ENCODE measurements around the gene BCORL1.

The BCORL1 gene

DNA sequence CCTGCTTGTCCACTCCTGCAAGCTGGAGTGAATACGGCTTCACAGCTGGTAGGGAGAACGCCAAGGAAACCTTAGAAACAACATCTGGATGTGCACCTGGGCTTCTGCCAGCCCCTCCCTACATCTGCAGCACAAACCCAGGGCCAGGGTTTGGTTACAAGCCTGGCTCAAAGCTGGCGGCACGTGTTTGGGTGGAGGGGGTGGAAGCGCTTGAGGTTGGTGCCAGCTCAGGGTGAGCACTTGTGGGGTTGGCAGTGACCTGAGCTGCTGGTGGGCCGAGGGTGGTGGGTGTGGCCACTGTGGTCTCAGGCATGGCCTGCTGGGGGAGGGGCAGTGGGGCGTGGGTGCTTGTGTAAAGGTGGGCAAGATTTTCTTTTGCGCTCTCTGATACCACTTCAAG is 112.3 kb downstream of the BCORL1 start:
- Histone ChIP-seq H3K27ac (replicated peaks) (no peak overlapping the region), H3K27me3 (ENCODE audit: insufficient read depth, poor library complexity, severe bottlenecking) (no peaks in the 10 kb centered on the region), H3K4me3 (replicated peaks; ENCODE audit: insufficient read depth, low read length) (no peak overlapping the region)
- TF ChIP-seq SPI1 (IDR thresholded peaks at IDR 0.05; ENCODE audit: borderline replicate concordance, low read depth): no peak
- TF ChIP-seq CTCF (IDR thresholded peaks at IDR 0.05; ENCODE audit: insufficient read depth, low read length): no peak
- TF ChIP-seq, protein P1, sequence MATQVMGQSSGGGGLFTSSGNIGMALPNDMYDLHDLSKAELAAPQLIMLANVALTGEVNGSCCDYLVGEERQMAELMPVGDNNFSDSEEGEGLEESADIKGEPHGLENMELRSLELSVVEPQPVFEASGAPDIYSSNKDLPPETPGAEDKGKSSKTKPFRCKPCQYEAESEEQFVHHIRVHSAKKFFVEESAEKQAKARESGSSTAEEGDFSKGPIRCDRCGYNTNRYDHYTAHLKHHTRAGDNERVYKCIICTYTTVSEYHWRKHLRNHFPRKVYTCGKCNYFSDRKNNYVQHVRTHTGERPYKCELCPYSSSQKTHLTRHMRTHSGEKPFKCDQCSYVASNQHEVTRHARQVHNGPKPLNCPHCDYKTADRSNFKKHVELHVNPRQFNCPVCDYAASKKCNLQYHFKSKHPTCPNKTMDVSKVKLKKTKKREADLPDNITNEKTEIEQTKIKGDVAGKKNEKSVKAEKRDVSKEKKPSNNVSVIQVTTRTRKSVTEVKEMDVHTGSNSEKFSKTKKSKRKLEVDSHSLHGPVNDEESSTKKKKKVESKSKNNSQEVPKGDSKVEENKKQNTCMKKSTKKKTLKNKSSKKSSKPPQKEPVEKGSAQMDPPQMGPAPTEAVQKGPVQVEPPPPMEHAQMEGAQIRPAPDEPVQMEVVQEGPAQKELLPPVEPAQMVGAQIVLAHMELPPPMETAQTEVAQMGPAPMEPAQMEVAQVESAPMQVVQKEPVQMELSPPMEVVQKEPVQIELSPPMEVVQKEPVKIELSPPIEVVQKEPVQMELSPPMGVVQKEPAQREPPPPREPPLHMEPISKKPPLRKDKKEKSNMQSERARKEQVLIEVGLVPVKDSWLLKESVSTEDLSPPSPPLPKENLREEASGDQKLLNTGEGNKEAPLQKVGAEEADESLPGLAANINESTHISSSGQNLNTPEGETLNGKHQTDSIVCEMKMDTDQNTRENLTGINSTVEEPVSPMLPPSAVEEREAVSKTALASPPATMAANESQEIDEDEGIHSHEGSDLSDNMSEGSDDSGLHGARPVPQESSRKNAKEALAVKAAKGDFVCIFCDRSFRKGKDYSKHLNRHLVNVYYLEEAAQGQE (IDR thresholded peaks at IDR 0.05; ENCODE audit: insufficient replicate concordance, low read depth): no peak
- TF ChIP-seq POLR2AphosphoS5 (IDR thresholded peaks at IDR 0.05; ENCODE audit: low read depth): no peak
- no peak for TF ChIP-seq GABPA (IDR thresholded peaks at IDR 0.05; ENCODE audit: low read depth)
- DNase-seq (ENCODE audit: low read depth in 1 of 2, low spot score in 1 of 2): no peak

DNA sequence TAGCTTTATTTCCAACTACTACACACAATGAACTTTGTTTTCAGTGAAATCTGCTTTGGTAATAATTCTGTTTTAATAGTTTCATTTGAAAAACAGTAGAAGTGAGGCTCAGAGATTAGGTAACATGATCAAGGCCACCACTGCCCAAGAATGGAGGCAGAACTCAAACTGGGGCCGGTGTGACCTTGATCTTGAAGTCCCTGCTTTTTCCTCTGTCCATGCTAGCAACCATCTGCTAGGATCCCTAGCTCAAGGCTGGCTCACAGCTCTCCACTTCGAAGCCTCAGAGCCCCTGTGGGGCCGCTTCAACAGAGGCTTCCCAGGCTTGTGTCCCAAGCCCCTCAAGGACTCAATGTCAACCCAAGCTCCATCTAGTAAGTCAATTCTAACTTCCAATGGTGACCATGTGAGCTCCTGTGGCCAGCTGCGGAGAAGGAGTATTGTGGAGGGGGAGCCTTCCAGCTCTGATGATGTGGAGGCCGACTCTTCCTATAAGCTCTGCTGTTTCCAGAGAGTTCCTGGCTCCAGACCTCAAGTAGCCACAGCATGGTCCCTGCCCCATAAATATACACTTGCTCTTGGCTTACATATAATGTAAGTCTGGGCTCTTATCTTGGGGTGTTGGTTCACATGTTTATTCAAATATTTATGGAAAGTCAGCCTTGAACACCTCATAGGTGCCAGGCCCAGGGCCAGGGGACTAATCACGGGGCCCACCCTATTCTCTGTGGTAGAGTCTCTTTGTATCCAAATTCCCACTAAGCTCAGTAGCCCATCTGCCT is 113.0 kb downstream of the BCORL1 start:
- DNase-seq (ENCODE audit: low read depth in 1 of 2, low spot score in 1 of 2): no peak
- TF ChIP-seq CTCF (IDR thresholded peaks at IDR 0.05; ENCODE audit: insufficient read depth, low read length): no peak
- TF ChIP-seq POLR2AphosphoS5 (IDR thresholded peaks at IDR 0.05; ENCODE audit: low read depth): no peak
- TF ChIP-seq, protein P1 (IDR thresholded peaks at IDR 0.05; ENCODE audit: insufficient replicate concordance, low read depth): no peak
- H3K27ac ChIP-seq (replicated peaks): no peak overlapping the region
- H3K27me3 ChIP-seq (ENCODE audit: insufficient read depth, poor library complexity, severe bottlenecking): no peaks in the 10 kb centered on the region
- no peak overlapping the region for H3K4me3 ChIP-seq (replicated peaks; ENCODE audit: insufficient read depth, low read length)

DNA sequence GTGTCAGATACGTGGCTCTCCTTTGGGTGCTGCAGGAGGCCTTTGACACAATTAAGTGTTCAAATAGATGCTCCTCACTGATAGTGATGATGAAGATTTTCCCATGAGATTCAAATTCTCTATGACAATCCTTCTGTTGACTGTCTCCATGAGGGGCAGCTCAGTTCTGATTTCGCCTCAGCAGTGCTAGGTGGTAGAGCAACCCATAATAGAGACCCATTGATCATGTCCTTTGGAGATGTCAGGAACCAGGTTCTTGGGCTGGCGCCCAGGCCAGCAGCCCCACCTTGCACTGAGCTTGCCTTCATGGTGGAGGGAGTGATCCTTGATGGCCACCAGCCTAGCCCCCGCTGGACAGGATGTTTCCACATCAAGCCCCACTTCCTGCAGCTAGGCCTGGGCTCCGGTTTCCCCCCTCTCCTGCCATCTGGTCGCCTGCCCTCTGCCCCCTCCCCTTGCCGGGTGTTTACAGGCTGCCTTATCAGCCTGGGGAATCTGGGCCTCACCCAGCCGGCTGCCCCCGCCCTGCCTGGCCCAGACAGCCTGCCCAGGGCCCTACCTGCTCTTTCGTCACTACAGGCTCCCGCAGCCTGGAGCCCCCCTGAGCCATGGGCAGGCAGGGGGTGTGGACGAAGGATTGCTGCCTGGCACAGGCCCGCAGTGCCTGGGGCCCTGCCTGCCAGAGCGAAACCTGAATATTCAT is 115.2 kb downstream of the BCORL1 start:
- Histone ChIP-seq H3K27me3 (ENCODE audit: insufficient read depth, poor library complexity, severe bottlenecking) (no peaks in the 10 kb centered on the region), H3K4me3 (replicated peaks; ENCODE audit: insufficient read depth, low read length) (no peak overlapping the region), H3K27ac (replicated peaks) (0 out of 2 replicates have a peak overlapping the region, but pooled peaks have one; percentile 1)
- TF ChIP-seq POLR2AphosphoS5 (IDR thresholded peaks at IDR 0.05; ENCODE audit: low read depth) (peak; percentile 41; the same call in 1 of the 2 replicates), CTCF (IDR thresholded peaks at IDR 0.05; ENCODE audit: insufficient read depth, low read length) (no peak)
- no peak for DNase-seq (ENCODE audit: low read depth in 1 of 2, low spot score in 1 of 2)
